OCI-LY3 (cell line): ENCODE data around the gene SMAD5.

Source experiments
- CTCF ChIP-seq: fragments of 200-600, 300-600 bp; sonication (generic); IDR thresholded peaks from 2 replicates; pipeline ENCODE4 v1.5.1; 2014; ENCODE audit warnings: antibody characterized with exemption, low read length, low read depth
- EZH2phosphoT487 ChIP-seq: fragments of 200-600 bp; shearing (Covaris generic); IDR thresholded peaks from 2 replicates; pipeline ENCODE4 v1.6.1; 2018; ENCODE audit warnings: antibody characterized with exemption, mixed run types, low read depth

- TF ChIP-seq CTCF, result no peak
- no peak for TF ChIP-seq EZH2phosphoT487
Observed at GRCh38 chr5:136230176-136230575, 97.5 kb downstream of the SMAD5 start.
